HG03342 (cell line): Measurements from ENCODE around the gene ZNF408.
"Not testable (repeated sequence)": the region's sequence is repeated elsewhere in the genome, so short reads cannot be mapped to it uniquely, and the experiment has no call there.

Source experiments
- ATAC-seq: cut with Tn5 transposase; IDR thresholded peaks from one replicate; pipeline ENCODE4 v1.9.1; 2021; ENCODE audit warnings: mild to moderate bottlenecking, moderate library complexity; ENCODE audit not compliant: unreplicated experiment

Gene ZNF408

DNA sequence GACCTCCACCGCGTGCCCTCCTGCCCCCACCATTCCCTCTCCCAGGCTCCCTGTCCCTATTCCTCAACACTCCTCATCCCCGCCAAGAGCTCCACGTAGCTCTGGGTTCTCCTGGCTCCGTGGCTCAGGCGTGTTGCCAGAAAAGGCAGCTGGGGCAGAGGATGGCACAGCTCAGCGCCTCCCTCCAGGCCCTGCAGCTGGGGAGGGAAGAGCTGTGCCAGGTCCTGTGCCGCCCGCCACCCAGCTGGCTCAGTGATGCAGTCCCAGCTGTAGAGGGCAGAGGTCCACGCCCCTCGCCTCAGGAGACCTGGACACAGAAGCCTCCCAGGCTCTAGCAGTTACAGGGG, 4.6 kb upstream of the ZNF408 start:
- ATAC-seq = no peak

DNA sequence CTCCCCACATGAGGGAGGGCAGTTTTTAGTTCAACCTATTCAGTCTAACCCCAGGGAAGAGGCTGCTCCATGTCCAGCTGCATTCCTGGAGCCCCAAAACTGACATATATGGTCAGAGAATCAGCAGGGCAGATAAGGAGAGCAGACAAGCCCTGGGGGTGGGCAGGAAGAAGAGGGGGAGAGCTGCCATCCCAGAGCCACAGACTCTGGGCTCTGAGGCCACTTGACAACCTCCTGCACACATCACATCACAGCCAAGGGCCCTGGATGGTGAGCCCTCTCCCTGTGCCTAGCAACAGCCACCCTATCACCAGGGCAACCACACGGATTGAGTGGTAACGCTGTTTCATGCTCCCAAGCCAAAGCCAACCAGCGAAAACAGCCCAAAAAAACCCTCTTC, 3.5 kb upstream of the ZNF408 start:
- ATAC-seq = no peak

- no peak for ATAC-seq
Observed at GRCh38 chr11:46697723-46698122, 3.1 kb upstream of the ZNF408 start.

- ATAC-seq = no peak
Observed at GRCh38 chr11:46698597-46698996, 2.2 kb upstream of the ZNF408 start.

- no peak for ATAC-seq
Observed at GRCh38 chr11:46701078-46701654, 335 bp downstream of the ZNF408 start.

GRCh38 chr11:46705070-46705688, 4.3 kb downstream of the ZNF408 start:
- ATAC-seq = no peak

GRCh38 chr11:46706886-46707285, 6.1 kb downstream of the ZNF408 start:
- ATAC-seq = no peak

GRCh38 chr11:46709351-46709750, 8.5 kb downstream of the ZNF408 start:
- ATAC-seq = not testable (repeated sequence)

GRCh38 chr11:46710821-46711269, 10.0 kb downstream of the ZNF408 start:
- no peak for ATAC-seq

GRCh38 chr11:46711303-46711702, 10.5 kb downstream of the ZNF408 start:
- no peak for ATAC-seq

GRCh38 chr11:46712874-46713576, 12.2 kb downstream of the ZNF408 start:
- ATAC-seq = no peak

GRCh38 chr11:46717825-46718154, 17.0 kb downstream of the ZNF408 start:
- ATAC-seq = not testable (repeated sequence)

GRCh38 chr11:46718155-46719019, 17.6 kb downstream of the ZNF408 start:
- no peak for ATAC-seq

DNA sequence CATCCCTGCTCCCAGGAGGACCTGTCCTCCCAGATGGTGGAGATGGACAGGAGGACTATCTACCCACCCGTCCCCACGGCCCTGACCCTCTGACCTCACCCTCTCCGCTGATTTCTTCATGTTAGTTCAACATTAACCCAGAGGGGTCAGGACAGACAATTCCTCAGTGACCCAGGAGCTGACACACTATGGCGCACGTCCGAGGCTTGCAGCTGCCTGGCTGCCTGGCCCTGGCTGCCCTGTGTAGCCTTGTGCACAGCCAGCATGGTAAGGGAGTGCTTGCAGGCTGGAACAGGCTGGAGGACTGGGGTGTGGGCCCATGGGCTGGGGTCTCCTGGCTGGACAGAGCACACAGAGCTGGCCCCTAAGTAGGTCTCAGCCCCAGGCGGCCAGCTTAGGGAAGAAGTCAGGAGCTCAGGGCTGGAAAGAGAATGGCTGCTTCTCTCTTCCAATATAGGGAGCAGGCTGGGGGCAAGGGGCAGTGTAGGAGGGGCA, 18.3 kb downstream of the ZNF408 start, which contains the start of gene F2:
TSS of gene F2 (plus strand) at position 166 of the 495 bp plus-strand sequence. CDS start at position 189, 23 bp downstream.
- ATAC-seq = no peak

GRCh38 chr11:46719543-46720218, 18.9 kb downstream of the ZNF408 start:
- ATAC-seq = no peak

DNA sequence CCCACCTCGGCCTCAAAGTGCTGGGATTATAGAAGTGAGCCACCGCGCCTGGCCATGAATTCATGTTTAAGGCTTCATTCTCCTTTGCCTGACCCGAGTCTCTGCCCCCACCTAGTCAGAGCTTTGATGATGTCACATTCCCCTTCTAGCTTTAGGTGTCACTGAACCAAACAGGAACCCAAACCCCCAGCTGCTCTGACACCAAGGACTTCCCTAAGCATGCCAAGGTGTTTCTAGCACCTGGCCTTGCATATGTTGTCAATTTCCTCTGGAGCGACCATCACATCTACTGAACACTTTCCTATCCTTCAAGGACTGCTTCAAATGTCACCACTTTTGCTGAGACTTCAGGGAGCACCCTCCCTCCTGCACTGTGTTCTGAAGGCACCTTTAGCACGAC, 20.5 kb downstream of the ZNF408 start:
- ATAC-seq = no peak

DNA sequence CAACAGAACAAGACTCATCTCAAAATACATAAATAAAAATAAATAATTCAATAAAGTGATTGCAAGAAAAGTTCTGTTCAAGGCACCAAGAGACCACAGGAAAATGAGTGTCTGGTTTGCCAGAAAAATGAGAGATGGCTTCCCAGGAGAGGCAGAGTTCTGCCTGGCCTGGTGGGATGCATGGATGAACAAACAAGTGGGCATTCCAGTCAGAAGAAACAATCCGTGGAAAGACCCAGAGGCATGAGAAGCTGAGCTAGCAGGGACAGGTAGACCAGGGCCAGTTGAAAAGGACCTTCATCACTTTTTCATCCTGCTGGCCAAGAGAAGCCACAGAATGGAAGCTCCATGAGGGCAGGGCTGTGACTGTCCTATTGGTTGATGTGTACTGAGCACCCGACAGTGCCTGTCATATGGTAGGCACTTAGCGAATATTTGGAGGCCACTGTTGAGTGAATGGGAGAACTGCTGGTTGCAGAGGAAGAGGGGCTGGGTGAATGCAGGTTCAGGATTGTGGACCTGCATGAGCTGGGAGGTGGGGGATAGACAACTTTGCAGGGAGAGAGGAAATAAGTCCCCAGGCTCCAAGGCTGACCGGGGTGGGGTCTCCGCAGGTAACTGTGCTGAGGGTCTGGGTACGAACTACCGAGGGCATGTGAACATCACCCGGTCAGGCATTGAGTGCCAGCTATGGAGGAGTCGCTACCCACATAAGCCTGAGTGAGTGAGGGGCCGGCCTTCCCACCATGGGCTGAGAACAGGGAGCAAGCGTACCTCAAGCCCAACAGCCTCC, 21.9 kb downstream of the ZNF408 start:
- no peak for ATAC-seq

DNA sequence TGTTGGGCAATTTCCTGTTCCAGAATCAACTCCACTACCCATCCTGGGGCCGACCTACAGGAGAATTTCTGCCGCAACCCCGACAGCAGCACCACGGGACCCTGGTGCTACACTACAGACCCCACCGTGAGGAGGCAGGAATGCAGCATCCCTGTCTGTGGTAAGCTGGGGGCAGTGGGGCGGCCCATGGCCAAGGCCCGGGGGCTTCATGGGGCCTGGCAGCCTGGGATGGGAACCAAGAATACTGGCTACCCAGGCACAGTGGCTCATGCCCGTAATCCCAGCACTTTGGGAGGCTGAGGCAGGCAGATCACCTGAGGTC, 22.5 kb downstream of the ZNF408 start:
- no peak for ATAC-seq

DNA sequence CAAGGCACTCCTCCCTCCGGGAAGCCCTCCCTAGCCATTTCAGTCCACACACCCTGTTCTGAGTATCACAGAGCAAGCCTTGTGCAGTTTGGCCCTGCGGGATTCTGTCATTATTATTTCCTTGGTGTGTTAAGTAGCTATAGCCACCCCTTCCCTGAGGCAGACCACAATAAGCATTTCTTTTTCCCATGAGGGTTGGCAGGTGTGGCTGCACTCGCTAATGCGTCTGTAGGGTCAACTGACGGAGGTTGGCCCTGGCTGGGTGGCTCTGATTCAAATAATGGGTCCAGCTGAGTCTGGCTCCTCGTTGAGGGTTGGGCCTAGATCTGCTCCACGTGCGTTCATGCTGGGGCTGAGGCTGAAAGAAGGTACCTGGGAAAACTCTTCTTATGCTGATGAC, 23.3 kb downstream of the ZNF408 start:
- ATAC-seq = no peak
